Adrenal gland (tissue), 12 donors: Measurements from ENCODE around the gene GGTA1. TPM values are rescaled to one million over a fixed set of nuclear protein-coding genes. Genes with fewer than 3 reads are reported as not detected.

Source experiments
- DNase-seq, 7 donors: peaks; one replicate each; pipeline ENCODE4 v3.0.0-alpha.2; 2019 to 2020
- H3K27ac ChIP-seq, 5 donors: fragments of 200-600 bp; sonication (generic) in 4 of 5; 1 replicate in 3 of 5; 2 replicates in 2 of 5; pipeline versions ENCODE4 v1.5.1 to v1.8.0; 2016 to 2020; ENCODE audit warnings: mild to moderate bottlenecking in 1 of 5
- H3K27me3 ChIP-seq: fragments of 200-600 bp; 2 replicates; pipeline ENCODE4 v1.8.0; 2021
- H3K36me3 ChIP-seq, 2 donors: fragments of 200-600 bp; replicated peaks in 1 of 2; 1 replicate in 1 of 2; 2 replicates in 1 of 2; pipeline versions ENCODE4 v1.5.1 to v1.8.0; 2018 to 2022
- H3K4me1 ChIP-seq, 2 donors: fragments of 200-600 bp; replicated peaks in 1 of 2; 1 replicate in 1 of 2; 2 replicates in 1 of 2; pipeline versions ENCODE4 v1.5.1 to v1.8.0; 2018 to 2021
- H3K4me3 ChIP-seq, 4 donors: fragments of 200-600 bp; sonication (generic) in 3 of 4; one replicate each; pipeline ENCODE4 v1.5.1; 2016 to 2018
- H3K9me3 ChIP-seq, 3 donors: fragments of 200-600 bp; sonication (generic) in 1 of 3; replicated peaks in 1 of 3; 1 replicate in 2 of 3; 2 replicates in 1 of 3; pipeline versions ENCODE4 v1.5.1 to v1.8.0; 2016 to 2021
- CTCF ChIP-seq, 6 experiments: fragments of 450-650 bp in 4 of 6; fragments of 200-600 bp in 2 of 6; sonication (generic) in 1 of 6; IDR thresholded peaks; 1 replicate in 5 of 6; 2 replicates in 1 of 6; pipeline versions ENCODE4 v1.5.1 to v1.8.0; 2016 to 2021; ENCODE audit warnings: antibody characterized with exemption in 6 of 6, mild to moderate bottlenecking in 2 of 6, moderate library complexity in 1 of 6
- POLR2A ChIP-seq, 2 donors: fragments of 450-650 bp; IDR thresholded peaks; one replicate each; pipeline ENCODE4 v1.6.1; 2017; ENCODE audit warnings: antibody characterized with exemption in 2 of 2, mild to moderate bottlenecking in 2 of 2, moderate library complexity in 1 of 2
- WGBS, 4 donors: extraction: QIAGEN DNeasy Blood & Tissue Kit in 2 of 4; methylation state at CpG; one replicate each; pipeline versions ENCODE4 v1.1.5 to v1.1.7; 2013 to 2017; 5-methylcytosine and 5-hydroxymethylcytosine counted together
- intact Hi-C, 2 donors: fragments of 100-400 bp; cut with DNase I; formaldehyde crosslinking; loops; one replicate each; pipeline versions ENCODE4 v1.14.1 to v1.15.0; 2022 to 2023
- polyA plus RNA-seq, 3 donors: library from polyadenylated mRNA; stranded (reverse); fragments of 200-250 nt in 2 of 3; fragments of 350-450 nt in 1 of 3; fragmentation: Illumina TruSeq in 1 of 3; extraction: RNeasy Lipid Tissue Mini Kit (QIAGEN cat#74804) in 1 of 3; gene quantifications; one replicate each; pipeline ENCODE4 v1.2.3, GENCODE V29; 2013 to 2014
- total RNA-seq, 9 donors: library from RNA; depleted of rRNA in 4 of 9; stranded (reverse); fragments of >200 nt in 4 of 9; fragments of 120-200 nt in 1 of 9; fragmentation: NEBNext Ultra II Directional in 1 of 9; extraction: Animal tissue kit (Norgen Biotek cat#: 25700) in 1 of 9; gene quantifications; one replicate each; pipeline versions ENCODE4 v1.1.0 to v1.2.4, GENCODE V29; 2013 to 2023
- donor health status: healthy with polysubstance abuse.
- donor health status: Bipolar disorder and iron deficiency.
- donor health status: DM: yes; HTN: yes; CAD: no.
- donor health status: DM: no; HTN: no; CAD: no.
- donor health status: DM: no; HTN: no; CAD: no.
- donor health status: DM: yes; HTN: yes; CAD: no.

Gene GGTA1
- total and polyA plus RNA-seq, 12 donors, result 1.5 to 34.1 (median 8.7) TPM

- peaks cover 19 to 25% of the 10 kb centered on the region in 2 donors for H3K4me1 ChIP-seq
Measured at GRCh38 chr9:121495976-121496375, 3.7 kb downstream of the GGTA1 start.

GRCh38 chr9:121494192-121494591 is 5.5 kb downstream of the GGTA1 start:
- Histone ChIP-seq H3K4me3 (no peak overlapping the region), H3K36me3 (no peaks in the 10 kb centered on the region), H3K27me3 (no peaks in the 10 kb centered on the region), H3K4me1 (peaks cover 9 to 10% of the 10 kb centered on the region in 2 donors), H3K27ac (peak overlapping the region in 1 of 5 donors; percentile 25), H3K9me3 (no peaks in the 10 kb centered on the region)
- DNase-seq, result peak in 1 of 7 donors; percentile 40
- TF ChIP-seq POLR2A (IDR thresholded peaks at IDR 0.05) (no peak), CTCF (IDR thresholded peaks at IDR 0.05) (no peak)
- WGBS, 4 donors, result 58 to 89% (median 69%) methylated on average over 3 of the region's 3 CpGs
- intact Hi-C loops, result no loop called here

More at GRCh38 chr9:121495976-121496375, 3.7 kb downstream of the GGTA1 start:
- Histone ChIP-seq H3K4me3 (no peak overlapping the region), H3K36me3 (no peaks in the 10 kb centered on the region), H3K27ac (no peak overlapping the region), H3K9me3 (no peaks in the 10 kb centered on the region), H3K27me3 (no peaks in the 10 kb centered on the region)
- DNase-seq, result no peak
- intact Hi-C loops, result loop anchor here in 1 of 2 donors (5.0 kb wide), 1 partner anchor 34 kb away; no protein-coding TSS in a partner anchor
- TF ChIP-seq CTCF (IDR thresholded peaks at IDR 0.05) (no peak), POLR2A (IDR thresholded peaks at IDR 0.05) (no peak)

DNA sequence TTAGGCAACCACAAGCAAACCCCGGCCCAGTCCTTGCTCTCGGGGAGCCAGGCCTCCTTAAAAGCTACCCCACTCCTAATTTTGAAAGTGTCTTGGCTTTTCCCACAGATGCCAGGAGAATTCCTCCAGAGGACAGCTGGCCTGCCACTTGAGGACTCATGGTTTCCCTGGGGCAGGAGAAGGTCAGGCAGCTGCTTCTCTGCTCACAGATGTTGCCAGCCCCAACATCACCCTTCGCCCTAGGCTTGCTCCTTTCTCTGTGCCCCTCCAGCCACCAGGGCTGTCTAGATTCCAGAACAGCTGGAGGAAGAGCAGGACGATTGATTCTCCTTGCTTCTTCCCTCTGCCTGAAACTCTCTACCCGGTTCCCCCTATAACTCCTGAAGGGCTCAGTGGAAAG is 8.5 kb downstream of the GGTA1 start:
- H3K4me1 ChIP-seq, result no peaks in the 10 kb centered on the region
- DNase-seq, result no peak
- no peak for TF ChIP-seq CTCF (IDR thresholded peaks at IDR 0.05)
- TF ChIP-seq POLR2A (IDR thresholded peaks at IDR 0.05), result no peak
- H3K9me3 ChIP-seq, result no peaks in the 10 kb centered on the region
- no peak overlapping the region for H3K27ac ChIP-seq
- 65 to 82% (median 73%) methylated on average over 4 to 5 of the region's 5 CpGs for WGBS, 4 donors
- intact Hi-C loops, result no loop called here
- no peaks in the 10 kb centered on the region for H3K27me3 ChIP-seq
- H3K4me3 ChIP-seq, result no peak overlapping the region
- H3K36me3 ChIP-seq, result no peaks in the 10 kb centered on the region

GRCh38 chr9:121489344-121489743 is 10.3 kb downstream of the GGTA1 start:
- DNase-seq, result no peak
- Histone ChIP-seq H3K9me3 (no peaks in the 10 kb centered on the region), H3K36me3 (no peaks in the 10 kb centered on the region), H3K4me3 (no peak overlapping the region), H3K27me3 (no peaks in the 10 kb centered on the region), H3K27ac (no peak overlapping the region), H3K4me1 (peaks cover 7 to 13% of the 10 kb centered on the region in 2 donors)
- WGBS, 4 donors, result 79 to 91% (median 85%) methylated on average over 2 of the region's 2 CpGs
- TF ChIP-seq CTCF (IDR thresholded peaks at IDR 0.05) (no peak), POLR2A (IDR thresholded peaks at IDR 0.05) (no peak)
- intact Hi-C loops, result no loop called here
